Gastroesophageal sphincter (tissue), 3 donors: ENCODE data around the gene CDC42EP5.

ENCODE experiments used
- CTCF ChIP-seq, 4 experiments: fragments of 200-600 bp in 2 of 4; fragments of 450-650 bp in 2 of 4; sonication (generic) in 1 of 4; IDR thresholded peaks; one replicate each; pipeline ENCODE4 v1.5.1; 2017 to 2019; ENCODE audit warnings: antibody characterized with exemption in 4 of 4, mild to moderate bottlenecking in 2 of 4, moderate library complexity in 2 of 4
- EP300 ChIP-seq: sonication (generic); formaldehyde crosslinking; IDR thresholded peaks from one replicate; pipeline ENCODE4 v1.6.1; 2017; ENCODE audit warnings: antibody characterized with exemption, mild to moderate bottlenecking
- POLR2AphosphoS5 ChIP-seq: sonication (generic); formaldehyde crosslinking; IDR thresholded peaks from one replicate; pipeline ENCODE4 v1.6.1; 2017; ENCODE audit warnings: antibody characterized with exemption

GRCh38 chr19:54464630-54465425, 8.3 kb downstream of the CDC42EP5 start:
- TF ChIP-seq CTCF (IDR thresholded peaks at IDR 0.05) (peak in 2 of 4 experiments; percentile 8 to 29), EP300 (no peak), POLR2AphosphoS5 (peak; percentile 41)
